ENCODE data around the gene NBR1.
"Not testable (repeated sequence)": the region's sequence is repeated elsewhere in the genome, so short reads cannot be mapped to it uniquely, and the experiment has no call there.

The NBR1 gene

DNA sequence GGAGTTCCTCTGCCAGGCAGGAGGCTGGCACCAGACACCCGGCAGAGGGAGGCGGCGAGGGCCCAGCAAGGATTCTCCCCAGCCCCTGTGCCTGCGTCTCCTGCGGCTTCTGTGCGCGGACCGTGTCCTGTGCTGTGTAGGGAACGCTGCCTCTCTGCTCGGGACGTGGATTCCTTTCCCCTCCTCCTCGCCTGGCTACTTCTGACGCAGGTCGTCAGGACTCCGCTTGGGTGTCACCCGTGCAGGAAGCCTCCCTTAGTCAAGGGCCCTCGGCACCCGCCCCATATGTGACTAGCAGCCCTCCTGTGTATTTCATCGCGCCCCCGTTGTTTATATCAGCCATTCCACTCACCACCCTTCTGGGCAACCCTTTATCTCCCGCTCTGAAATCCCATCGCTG, 75.4 kb downstream of the NBR1 start:
- not testable (repeated sequence) for DNase-seq (ENCODE audit: low read depth in 2 of 2)
